GM18861 (cell line): Measurements from ENCODE around the gene OGFOD1.

Source experiments
- ATAC-seq: cut with Tn5 transposase; IDR thresholded peaks from one replicate; pipeline ENCODE4 v1.9.1; 2021; ENCODE audit not compliant: unreplicated experiment

OGFOD1 gene

GRCh38 chr16:56426585-56426984 is 24.8 kb upstream of the OGFOD1 start:
- ATAC-seq, result no peak

- ATAC-seq, result no peak
Observed at GRCh38 chr16:56428091-56428490, 23.3 kb upstream of the OGFOD1 start.

DNA sequence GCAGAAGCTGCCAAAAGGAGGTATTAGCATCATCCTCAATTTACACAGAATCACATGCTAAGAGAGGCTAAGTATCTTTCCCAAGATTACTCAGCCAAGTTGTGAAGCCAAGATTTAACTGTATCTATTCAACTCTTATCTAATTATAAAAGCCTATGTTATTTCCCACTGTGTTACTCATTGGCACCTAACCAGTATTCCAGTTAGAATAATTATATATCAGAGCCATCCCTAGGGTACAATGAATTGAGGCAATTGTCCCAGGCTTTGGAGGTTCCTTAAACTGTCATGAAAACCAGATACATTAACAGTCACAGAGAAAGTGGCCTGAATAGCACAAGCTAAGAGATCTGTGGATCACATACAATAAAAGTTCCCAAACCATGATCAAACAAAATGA is 15.1 kb upstream of the OGFOD1 start:
- no peak for ATAC-seq

DNA sequence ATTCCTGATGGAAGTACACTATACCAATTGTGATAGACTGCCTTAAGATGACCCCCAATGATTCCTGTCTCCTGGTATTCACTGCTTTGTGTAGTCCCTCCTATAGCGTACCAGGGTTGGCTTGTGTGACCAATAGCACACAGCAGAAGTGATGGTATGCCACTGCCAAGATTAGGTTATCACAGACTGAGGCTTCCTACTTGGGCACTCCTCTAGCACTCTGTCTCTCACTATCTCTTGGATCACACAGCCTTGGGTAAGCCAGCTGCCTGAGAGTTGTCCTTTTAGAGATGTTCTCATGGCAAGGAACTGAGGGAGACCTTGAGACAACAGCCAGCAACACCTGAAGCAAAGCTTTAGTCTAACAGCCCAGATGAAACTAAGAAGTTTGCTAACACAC is 13.3 kb upstream of the OGFOD1 start:
- ATAC-seq, result no peak

DNA sequence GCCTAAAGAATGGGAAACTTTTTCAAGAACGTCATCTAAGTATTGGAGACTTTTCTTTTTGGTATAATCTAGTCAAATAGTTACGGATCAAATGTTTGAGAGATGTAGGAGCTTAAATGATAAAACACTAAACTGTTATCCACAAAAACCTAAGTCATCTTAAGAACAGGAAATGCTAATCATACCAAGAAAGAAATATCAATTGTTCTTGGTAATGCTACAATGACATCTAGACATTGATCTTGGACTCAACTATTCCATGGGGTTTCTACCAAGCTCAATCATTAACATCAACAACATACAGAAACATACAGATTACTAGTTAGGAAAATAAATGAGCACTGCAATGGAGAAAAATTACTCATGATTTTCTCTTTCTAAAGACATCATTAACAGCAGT is 4.1 kb upstream of the OGFOD1 start:
- no peak for ATAC-seq

GRCh38 chr16:56448005-56448404 is 3.3 kb upstream of the OGFOD1 start:
- no peak for ATAC-seq

GRCh38 chr16:56450275-56450985 is 924 bp upstream of the OGFOD1 start:
- peak; percentile 7 for ATAC-seq

GRCh38 chr16:56451753-56452689 is 667 bp downstream of the OGFOD1 start:
- peak; percentile 24 for ATAC-seq

DNA sequence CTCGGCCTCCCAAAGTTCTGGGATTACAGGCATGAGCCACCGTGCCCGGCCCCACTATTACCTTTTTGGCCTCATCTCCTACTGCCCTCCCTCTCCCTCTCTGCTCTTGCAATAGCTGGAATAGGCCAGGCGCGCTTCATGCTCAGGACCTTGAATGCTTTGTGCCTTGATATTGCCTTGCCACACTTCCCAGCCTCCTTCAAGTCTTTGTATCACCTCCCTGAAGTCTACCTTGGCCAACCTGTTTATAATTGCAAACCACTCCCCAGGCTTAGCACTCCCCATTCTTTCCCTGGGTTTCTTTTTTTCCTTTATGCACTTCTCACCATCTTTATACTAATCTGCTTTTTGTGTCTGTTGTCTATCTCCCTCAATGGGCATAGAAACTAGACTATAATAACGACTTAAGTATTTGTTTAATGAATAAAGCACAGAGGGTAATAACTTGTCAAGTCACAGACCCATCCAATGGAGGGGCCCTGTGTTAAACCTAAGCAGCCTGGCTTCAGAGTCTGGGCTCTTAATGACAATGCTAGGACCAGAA is 6.6 kb downstream of the OGFOD1 start:
- no peak for ATAC-seq

GRCh38 chr16:56460101-56460500 is 8.7 kb downstream of the OGFOD1 start:
- no peak for ATAC-seq

- no peak for ATAC-seq
Observed at GRCh38 chr16:56462064-56462796, 10.9 kb downstream of the OGFOD1 start.

GRCh38 chr16:56463153-56463552 is 11.8 kb downstream of the OGFOD1 start:
- ATAC-seq, result no peak

- ATAC-seq, result no peak
Observed at GRCh38 chr16:56466344-56466743, 15.0 kb downstream of the OGFOD1 start.

GRCh38 chr16:56468800-56469199 is 17.4 kb downstream of the OGFOD1 start:
- ATAC-seq, result no peak

DNA sequence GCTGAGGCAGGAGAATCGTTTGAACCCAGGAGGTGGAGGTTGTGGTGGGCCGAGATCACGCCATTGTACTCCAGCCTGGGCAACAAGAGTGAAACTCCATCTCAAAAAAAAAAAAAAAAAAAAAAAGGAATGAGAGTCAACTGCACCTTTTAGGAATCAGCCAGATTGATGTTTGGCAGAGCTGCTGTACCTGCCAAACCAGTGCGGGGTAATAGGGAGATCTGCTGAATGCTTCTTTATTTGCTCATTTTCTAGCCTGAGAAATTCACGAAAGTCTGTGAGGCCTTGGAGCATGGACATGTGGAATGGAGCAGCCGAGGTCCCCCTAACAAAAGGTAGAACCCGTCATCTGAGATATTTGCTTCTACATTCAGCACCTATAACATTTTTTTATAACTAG is 18.4 kb downstream of the OGFOD1 start:
- ATAC-seq, result no peak

DNA sequence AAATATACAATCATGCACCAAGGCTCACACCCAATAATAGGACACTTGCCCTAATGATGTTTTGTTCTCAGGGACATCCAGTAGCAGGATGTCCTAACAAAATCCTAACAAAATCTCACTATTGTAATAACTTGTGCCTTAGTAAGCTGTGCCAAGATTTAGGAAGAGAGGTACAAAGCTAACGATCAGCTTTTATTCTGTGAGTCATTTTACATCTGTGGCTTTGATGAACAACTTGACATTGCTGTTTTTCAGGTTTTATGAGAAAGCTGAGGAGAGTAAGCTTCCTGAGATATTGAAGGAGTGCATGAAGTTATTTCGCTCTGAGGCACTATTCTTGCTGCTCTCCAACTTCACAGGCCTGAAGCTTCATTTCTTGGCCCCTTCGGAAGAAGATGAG is 18.9 kb downstream of the OGFOD1 start:
- ATAC-seq, result no peak

DNA sequence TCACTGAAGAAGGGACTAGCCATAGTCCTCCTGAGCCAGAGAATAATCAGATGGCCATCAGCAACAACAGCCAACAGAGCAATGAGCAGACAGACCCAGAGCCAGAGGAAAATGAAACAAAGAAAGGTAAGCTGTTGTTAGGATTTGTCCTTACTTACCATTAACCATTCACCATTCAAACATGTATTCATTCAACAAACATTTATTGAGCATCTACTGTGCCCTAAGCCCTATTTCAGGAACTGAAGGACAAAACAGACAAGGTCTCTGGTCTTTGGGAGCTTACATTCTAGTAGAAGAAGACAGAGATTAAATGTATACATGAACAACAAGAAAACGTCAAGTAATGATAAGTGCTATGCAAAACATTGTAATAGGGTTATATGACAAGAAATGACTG is 19.3 kb downstream of the OGFOD1 start:
- ATAC-seq, result no peak

GRCh38 chr16:56475201-56475600 is 23.8 kb downstream of the OGFOD1 start:
- no peak for ATAC-seq

DNA sequence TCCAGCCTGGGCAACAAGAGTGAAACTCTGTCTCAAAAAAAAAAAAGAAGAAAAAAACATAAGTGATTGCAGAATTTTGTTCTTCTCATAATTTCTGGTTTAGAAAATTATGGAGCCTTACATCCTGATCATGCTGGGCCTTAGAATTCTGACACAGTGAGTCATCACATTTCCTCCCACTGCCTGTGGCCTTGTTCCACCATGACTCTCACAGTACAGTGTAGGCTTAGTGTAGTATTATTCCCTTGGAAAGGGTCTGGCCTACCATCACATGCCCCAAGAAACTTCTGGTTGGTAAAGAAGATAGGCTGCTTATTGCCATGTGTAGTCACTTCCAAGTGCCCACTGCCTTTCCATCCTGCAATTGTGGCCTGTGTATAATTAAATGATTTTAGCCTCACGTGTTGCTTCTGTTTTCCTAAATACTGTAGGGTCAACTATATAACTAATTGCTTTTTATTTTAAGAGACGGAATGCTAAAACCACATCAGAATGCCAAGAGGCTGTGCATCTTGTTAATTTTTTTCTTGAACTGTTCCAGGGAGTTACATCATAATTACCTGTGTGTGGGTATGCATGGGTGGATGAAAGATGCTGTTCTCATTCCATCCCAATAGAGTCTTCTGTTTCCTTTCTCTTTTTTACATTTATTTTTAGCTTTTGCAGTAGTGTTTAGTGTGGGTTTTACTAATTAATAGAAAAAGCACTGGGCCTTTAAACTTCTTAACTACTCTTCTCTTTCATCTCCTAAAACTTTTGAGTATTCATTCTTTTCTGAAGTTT is 25.9 kb downstream of the OGFOD1 start:
- ATAC-seq, result no peak

DNA sequence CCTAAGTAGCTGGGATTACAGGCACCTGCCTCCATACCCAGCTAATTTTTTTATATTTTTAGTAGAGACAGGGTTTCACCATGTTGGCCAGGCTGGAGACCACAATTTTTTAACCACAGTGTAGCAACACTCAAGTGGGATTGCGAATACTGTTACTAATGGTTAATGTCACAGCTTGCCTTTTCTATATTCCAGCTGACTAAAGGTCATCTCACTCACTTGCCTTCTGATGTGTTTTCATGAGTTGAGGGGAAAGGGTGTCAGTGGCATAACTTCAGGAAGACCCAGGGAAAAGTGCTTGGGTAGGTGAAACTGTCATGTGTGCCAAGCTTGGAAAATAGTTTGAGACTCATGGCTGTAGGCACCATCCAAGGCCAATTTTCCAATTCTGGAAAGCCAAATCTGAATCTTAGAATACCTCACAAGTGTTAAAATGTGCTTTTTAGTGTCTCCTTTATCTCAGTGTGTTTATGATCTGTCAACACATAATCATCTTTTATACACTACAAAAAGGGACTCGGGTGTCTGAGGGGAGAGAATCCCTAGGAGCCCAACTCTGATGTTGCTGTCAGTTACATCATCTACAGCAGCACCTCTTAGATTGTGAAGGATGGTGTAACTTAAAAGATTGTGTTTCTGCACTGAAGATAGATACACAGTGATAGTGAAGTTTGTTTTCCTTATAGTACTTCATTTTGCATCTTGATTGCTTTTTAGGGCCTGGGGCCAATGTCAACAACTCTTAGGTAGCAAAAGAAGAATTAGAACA is 27.1 kb downstream of the OGFOD1 start:
- ATAC-seq, result no peak
